Measurements from ENCODE around the gene TCEANC2.

DNA sequence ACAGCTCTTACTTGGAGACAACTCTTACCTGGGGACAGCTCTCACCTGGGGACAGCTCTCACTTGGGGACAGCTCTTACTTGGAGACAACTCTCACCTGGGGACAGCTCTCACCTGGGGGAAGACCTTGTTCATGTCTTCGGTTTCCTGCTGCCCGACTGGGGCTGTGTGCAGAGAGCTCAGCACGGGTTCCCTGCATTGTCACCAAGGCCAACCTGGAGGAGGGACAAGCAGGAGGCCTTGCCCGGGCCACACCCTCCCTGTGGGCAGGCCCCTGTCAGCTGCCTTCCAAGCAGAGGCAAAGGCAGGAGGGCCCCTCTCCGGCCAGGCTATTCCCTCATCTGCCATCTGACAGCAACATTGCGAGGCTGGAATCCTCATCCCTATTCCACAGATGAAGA, 35.4 kb upstream of the TCEANC2 start, which contains the start of gene LDLRAD1:
- TF ChIP-seq, protein P1, sequence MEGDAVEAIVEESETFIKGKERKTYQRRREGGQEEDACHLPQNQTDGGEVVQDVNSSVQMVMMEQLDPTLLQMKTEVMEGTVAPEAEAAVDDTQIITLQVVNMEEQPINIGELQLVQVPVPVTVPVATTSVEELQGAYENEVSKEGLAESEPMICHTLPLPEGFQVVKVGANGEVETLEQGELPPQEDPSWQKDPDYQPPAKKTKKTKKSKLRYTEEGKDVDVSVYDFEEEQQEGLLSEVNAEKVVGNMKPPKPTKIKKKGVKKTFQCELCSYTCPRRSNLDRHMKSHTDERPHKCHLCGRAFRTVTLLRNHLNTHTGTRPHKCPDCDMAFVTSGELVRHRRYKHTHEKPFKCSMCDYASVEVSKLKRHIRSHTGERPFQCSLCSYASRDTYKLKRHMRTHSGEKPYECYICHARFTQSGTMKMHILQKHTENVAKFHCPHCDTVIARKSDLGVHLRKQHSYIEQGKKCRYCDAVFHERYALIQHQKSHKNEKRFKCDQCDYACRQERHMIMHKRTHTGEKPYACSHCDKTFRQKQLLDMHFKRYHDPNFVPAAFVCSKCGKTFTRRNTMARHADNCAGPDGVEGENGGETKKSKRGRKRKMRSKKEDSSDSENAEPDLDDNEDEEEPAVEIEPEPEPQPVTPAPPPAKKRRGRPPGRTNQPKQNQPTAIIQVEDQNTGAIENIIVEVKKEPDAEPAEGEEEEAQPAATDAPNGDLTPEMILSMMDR (IDR thresholded peaks at IDR 0.05; ENCODE audit: low read depth, low read length) = no peak
- TF ChIP-seq, protein P2, sequence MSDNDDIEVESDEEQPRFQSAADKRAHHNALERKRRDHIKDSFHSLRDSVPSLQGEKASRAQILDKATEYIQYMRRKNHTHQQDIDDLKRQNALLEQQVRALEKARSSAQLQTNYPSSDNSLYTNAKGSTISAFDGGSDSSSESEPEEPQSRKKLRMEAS (IDR thresholded peaks at IDR 0.05; ENCODE audit: low read depth, low read length) = no peak
- TF ChIP-seq POLR2A (IDR thresholded peaks at IDR 0.05; ENCODE audit: extremely low read depth, insufficient read length) (no peak), MYC (IDR thresholded peaks at IDR 0.05; ENCODE audit: low read depth, low read length) (no peak)
